Measurements from ENCODE around the gene HAO2. TPM values are rescaled to one million over a fixed set of nuclear protein-coding genes. Genes with fewer than 3 reads are reported as not detected.

The HAO2 gene
- total RNA-seq, 1 donor from 2014 or later: not detected

DNA sequence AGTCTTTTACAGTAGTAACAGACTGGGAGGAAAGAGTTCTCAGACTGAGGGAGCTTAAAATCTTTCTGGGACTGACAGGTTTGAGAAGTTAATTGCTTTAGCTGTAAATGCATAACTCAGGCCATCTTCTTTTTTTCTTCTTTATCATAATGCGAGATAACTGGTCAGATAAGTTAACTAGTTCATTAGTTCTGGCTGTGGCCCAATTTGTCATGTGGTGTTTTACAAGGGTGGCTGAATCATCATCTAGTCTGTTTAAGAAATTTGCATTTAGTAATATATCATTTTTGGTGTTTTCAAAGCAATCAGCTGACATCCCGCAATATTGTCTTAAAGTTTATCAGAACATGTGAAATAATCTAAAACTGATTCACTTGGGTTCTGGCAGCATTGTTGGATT is 60.4 kb downstream of the HAO2 start:
- Histone ChIP-seq H3K27me3 (ENCODE audit: control insufficient read depth, insufficient read depth, low read length) (no peaks in the 10 kb centered on the region), H3K4me3 (ENCODE audit: low read depth, low read length) (no peak overlapping the region), H3K36me3 (ENCODE audit: control insufficient read depth, insufficient read depth, low read length) (no peaks in the 10 kb centered on the region)
- no peak for DNase-seq (ENCODE audit: low read depth)
- TF ChIP-seq, protein P1, sequence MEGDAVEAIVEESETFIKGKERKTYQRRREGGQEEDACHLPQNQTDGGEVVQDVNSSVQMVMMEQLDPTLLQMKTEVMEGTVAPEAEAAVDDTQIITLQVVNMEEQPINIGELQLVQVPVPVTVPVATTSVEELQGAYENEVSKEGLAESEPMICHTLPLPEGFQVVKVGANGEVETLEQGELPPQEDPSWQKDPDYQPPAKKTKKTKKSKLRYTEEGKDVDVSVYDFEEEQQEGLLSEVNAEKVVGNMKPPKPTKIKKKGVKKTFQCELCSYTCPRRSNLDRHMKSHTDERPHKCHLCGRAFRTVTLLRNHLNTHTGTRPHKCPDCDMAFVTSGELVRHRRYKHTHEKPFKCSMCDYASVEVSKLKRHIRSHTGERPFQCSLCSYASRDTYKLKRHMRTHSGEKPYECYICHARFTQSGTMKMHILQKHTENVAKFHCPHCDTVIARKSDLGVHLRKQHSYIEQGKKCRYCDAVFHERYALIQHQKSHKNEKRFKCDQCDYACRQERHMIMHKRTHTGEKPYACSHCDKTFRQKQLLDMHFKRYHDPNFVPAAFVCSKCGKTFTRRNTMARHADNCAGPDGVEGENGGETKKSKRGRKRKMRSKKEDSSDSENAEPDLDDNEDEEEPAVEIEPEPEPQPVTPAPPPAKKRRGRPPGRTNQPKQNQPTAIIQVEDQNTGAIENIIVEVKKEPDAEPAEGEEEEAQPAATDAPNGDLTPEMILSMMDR (IDR thresholded peaks at IDR 0.05; ENCODE audit: insufficient read depth, low read length, poor library complexity, severe bottlenecking): no peak

- TF ChIP-seq, protein P1 (IDR thresholded peaks at IDR 0.05; ENCODE audit: insufficient read depth, low read length, poor library complexity, severe bottlenecking): no peak
- DNase-seq (ENCODE audit: low read depth): no peak
- H3K36me3 ChIP-seq (ENCODE audit: control insufficient read depth, insufficient read depth, low read length): no peaks in the 10 kb centered on the region
- H3K4me3 ChIP-seq (ENCODE audit: low read depth, low read length): no peak overlapping the region
- H3K27me3 ChIP-seq (ENCODE audit: control insufficient read depth, insufficient read depth, low read length): no peaks in the 10 kb centered on the region
Observed at GRCh38 chr1:119429687-119430086, 61.1 kb downstream of the HAO2 start.

GRCh38 chr1:119430486-119430885 is 61.9 kb downstream of the HAO2 start:
- TF ChIP-seq, protein P1 (IDR thresholded peaks at IDR 0.05; ENCODE audit: insufficient read depth, low read length, poor library complexity, severe bottlenecking): no peak
- no peak for DNase-seq (ENCODE audit: low read depth)
- H3K36me3 ChIP-seq (ENCODE audit: control insufficient read depth, insufficient read depth, low read length): no peaks in the 10 kb centered on the region
- no peaks in the 10 kb centered on the region for H3K27me3 ChIP-seq (ENCODE audit: control insufficient read depth, insufficient read depth, low read length)
- H3K4me3 ChIP-seq (ENCODE audit: low read depth, low read length): no peak overlapping the region

DNA sequence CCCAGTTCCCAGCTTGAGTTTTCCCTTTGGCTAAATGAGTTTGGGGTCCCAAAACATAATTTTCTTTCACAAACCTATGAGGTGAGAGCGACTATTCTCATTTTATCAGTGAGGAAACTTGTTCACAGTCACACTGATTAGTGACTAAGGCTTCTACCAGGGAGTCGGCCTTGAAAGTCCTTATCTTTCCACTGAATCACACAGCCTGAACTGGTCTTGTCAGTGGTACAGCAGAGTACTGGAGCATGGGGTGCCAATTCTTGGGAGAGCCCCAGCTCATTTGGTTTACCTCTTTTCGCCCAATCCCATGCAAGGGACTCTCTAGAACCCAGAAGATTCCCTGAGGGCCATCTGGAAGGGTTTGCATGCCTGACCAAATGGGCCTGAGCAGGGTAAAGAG is 63.3 kb downstream of the HAO2 start:
- Histone ChIP-seq H3K4me3 (ENCODE audit: low read depth, low read length) (no peak overlapping the region), H3K27me3 (ENCODE audit: control insufficient read depth, insufficient read depth, low read length) (no peaks in the 10 kb centered on the region), H3K36me3 (ENCODE audit: control insufficient read depth, insufficient read depth, low read length) (no peaks in the 10 kb centered on the region)
- TF ChIP-seq, protein P1 (IDR thresholded peaks at IDR 0.05; ENCODE audit: insufficient read depth, low read length, poor library complexity, severe bottlenecking): no peak
- no peak for DNase-seq (ENCODE audit: low read depth)

- TF ChIP-seq, protein P1 (IDR thresholded peaks at IDR 0.05; ENCODE audit: insufficient read depth, low read length, poor library complexity, severe bottlenecking): no peak
- Histone ChIP-seq H3K27me3 (ENCODE audit: control insufficient read depth, insufficient read depth, low read length) (no peaks in the 10 kb centered on the region), H3K36me3 (ENCODE audit: control insufficient read depth, insufficient read depth, low read length) (no peaks in the 10 kb centered on the region), H3K4me3 (ENCODE audit: low read depth, low read length) (no peak overlapping the region)
- no peak for DNase-seq (ENCODE audit: low read depth)
Observed at GRCh38 chr1:119435052-119435451, 66.5 kb downstream of the HAO2 start.

DNA sequence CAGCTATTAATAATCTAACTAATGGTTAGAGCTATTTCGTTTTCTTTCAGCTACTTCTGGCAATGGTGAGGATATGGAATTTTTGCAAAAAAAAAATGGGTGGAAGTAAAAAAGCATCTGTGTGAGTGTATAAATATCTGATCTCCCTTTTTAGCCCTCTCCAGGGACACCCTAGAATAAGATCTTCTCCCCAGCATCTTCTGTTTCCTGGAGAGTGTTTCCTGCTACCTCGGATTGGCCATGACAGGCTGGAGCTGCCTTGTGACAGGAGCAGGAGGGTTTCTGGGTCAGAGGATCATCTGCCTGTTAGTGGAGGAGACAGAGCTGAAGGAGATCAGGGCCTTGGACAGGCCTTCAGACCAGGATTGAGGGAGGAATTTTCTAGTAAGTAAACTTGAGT is 70.2 kb downstream of the HAO2 start:
- DNase-seq (ENCODE audit: low read depth): no peak
- TF ChIP-seq, protein P1 (IDR thresholded peaks at IDR 0.05; ENCODE audit: insufficient read depth, low read length, poor library complexity, severe bottlenecking): no peak
- Histone ChIP-seq H3K27me3 (ENCODE audit: control insufficient read depth, insufficient read depth, low read length) (no peaks in the 10 kb centered on the region), H3K36me3 (ENCODE audit: control insufficient read depth, insufficient read depth, low read length) (no peaks in the 10 kb centered on the region), H3K4me3 (ENCODE audit: low read depth, low read length) (no peak overlapping the region)
